Spleen (tissue), 7 donors: ENCODE data around the gene SLC16A5.

Experiments used
- POLR2AphosphoS5 ChIP-seq, 3 donors: sonication (generic); formaldehyde crosslinking; IDR thresholded peaks; one replicate each; pipeline ENCODE4 v1.5.1; 2017; ENCODE audit warnings: antibody characterized with exemption in 3 of 3
- TF ChIP-seq, protein P1 (sequence below), 11 experiments: fragments of 200-600 bp in 7 of 11; fragments of 450-650 bp in 4 of 11; sonication (generic) in 4 of 11; IDR thresholded peaks in 8 of 11; conservative IDR thresholded peaks in 3 of 11; 1 replicate in 7 of 11; 2 replicates in 4 of 11; pipeline versions ENCODE4 v1.4.0 to v1.8.0; 2016 to 2021; ENCODE audit warnings: antibody characterized with exemption in 11 of 11, inconsistent platforms in 4 of 11, mild to moderate bottlenecking in 1 of 11
- donor health status: DM: no; HTN: no; CAD: no; lungs with moderate emphysema.
- donor health status: DM: no; HTN: no; CAD: no.
- donor health status: DM: no; HTN: no; CAD: no.

DNA sequence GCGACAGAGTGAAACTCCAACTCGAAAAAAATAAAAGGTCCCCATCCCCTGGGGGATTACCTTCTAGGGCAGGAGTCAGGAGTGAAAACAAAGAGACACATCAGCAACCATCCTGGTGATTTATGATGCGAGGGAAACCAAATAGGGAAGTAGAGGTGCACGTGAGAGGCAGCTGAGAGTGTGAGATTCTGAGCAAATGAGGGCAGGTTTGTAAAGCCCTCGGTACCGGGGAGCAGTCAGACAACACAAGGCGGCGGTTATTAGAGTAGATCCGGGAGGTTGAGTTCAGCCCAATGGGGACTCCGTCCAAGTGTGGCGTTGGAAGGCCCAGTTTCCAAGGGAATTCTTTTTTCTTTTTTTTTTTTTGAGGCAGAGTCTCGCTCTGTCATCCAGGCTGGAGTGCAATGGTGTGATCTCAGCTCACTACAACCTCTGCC is 14.6 kb downstream of the SLC16A5 start:
- TF ChIP-seq, protein P1, sequence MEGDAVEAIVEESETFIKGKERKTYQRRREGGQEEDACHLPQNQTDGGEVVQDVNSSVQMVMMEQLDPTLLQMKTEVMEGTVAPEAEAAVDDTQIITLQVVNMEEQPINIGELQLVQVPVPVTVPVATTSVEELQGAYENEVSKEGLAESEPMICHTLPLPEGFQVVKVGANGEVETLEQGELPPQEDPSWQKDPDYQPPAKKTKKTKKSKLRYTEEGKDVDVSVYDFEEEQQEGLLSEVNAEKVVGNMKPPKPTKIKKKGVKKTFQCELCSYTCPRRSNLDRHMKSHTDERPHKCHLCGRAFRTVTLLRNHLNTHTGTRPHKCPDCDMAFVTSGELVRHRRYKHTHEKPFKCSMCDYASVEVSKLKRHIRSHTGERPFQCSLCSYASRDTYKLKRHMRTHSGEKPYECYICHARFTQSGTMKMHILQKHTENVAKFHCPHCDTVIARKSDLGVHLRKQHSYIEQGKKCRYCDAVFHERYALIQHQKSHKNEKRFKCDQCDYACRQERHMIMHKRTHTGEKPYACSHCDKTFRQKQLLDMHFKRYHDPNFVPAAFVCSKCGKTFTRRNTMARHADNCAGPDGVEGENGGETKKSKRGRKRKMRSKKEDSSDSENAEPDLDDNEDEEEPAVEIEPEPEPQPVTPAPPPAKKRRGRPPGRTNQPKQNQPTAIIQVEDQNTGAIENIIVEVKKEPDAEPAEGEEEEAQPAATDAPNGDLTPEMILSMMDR (IDR thresholded peaks at IDR 0.05 in 8 of 11, conservative IDR thresholded peaks at IDR 0.05 in 3 of 11), result no peak
- TF ChIP-seq POLR2AphosphoS5 (IDR thresholded peaks at IDR 0.05), result peak in 1 of 3 donors; percentile 27
